Activated CD8-positive, alpha-beta memory T cell treated with anti-CD3 and anti-CD28 coated beads for 48 hours (primary cell): ENCODE data around the gene KIR2DL4.
"Not testable (repeated sequence)": the region's sequence is repeated elsewhere in the genome, so short reads cannot be mapped to it uniquely, and the experiment has no call there.

Source experiments
- DNase-seq, 3 experiments: peaks; one replicate each; pipeline ENCODE4 v3.0.0-alpha.2; 2020; ENCODE audit warnings: low read depth in 2 of 3, low spot score in 2 of 3

KIR2DL4 gene

GRCh38 chr19:54803410-54803809 lies at the start of gene KIR2DL4:
KIR2DL4 (plus strand) TSS chr19:54803610; CDS start chr19:54803652, 42 bp downstream.
- DNase-seq: no peak

- not testable (repeated sequence) for DNase-seq
These were observed 47.0 kb upstream of the KIR2DL4 start for GRCh38 chr19:54756204-54757110.

- not testable (repeated sequence) for DNase-seq
These were observed 44.8 kb upstream of the KIR2DL4 start for GRCh38 chr19:54758577-54758976.

GRCh38 chr19:54764219-54764618 lies 39.2 kb upstream of the KIR2DL4 start:
- not testable (repeated sequence) for DNase-seq

- DNase-seq: not testable (repeated sequence)
These were observed 36.9 kb upstream of the KIR2DL4 start for GRCh38 chr19:54766464-54766863.

GRCh38 chr19:54769646-54770045 lies 33.8 kb upstream of the KIR2DL4 start, which contains the start of gene KIR2DL1:
KIR2DL1 (plus strand) TSS chr19:54769793; CDS start chr19:54769851, 58 bp downstream.
- DNase-seq: not testable (repeated sequence)

- not testable (repeated sequence) for DNase-seq
These were observed 32.9 kb upstream of the KIR2DL4 start for GRCh38 chr19:54770511-54770910.

- DNase-seq: not testable (repeated sequence)
These were observed 32.1 kb upstream of the KIR2DL4 start for GRCh38 chr19:54771018-54771960.

GRCh38 chr19:54772666-54773065 lies 30.7 kb upstream of the KIR2DL4 start:
- not testable (repeated sequence) for DNase-seq

GRCh38 chr19:54775095-54775815 lies 28.2 kb upstream of the KIR2DL4 start:
- DNase-seq: not testable (repeated sequence)

- not testable (repeated sequence) for DNase-seq
These were observed 27.6 kb upstream of the KIR2DL4 start for GRCh38 chr19:54775830-54776229.

- not testable (repeated sequence) for DNase-seq
These were observed 25.6 kb upstream of the KIR2DL4 start for GRCh38 chr19:54777851-54778250.

- DNase-seq: not testable (repeated sequence)
These were observed 24.5 kb upstream of the KIR2DL4 start for GRCh38 chr19:54778896-54779295.

GRCh38 chr19:54782916-54783315 lies 20.5 kb upstream of the KIR2DL4 start:
- DNase-seq: not testable (repeated sequence)

- DNase-seq: not testable (repeated sequence)
These were observed 17.2 kb upstream of the KIR2DL4 start for GRCh38 chr19:54786091-54786723.

- not testable (repeated sequence) for DNase-seq
These were observed 15.3 kb upstream of the KIR2DL4 start for GRCh38 chr19:54788154-54788553.

- DNase-seq: no peak
These were observed 12.7 kb upstream of the KIR2DL4 start for GRCh38 chr19:54790711-54791110.

- no peak for DNase-seq
These were observed 11.9 kb upstream of the KIR2DL4 start for GRCh38 chr19:54791476-54791875.

- no peak for DNase-seq
These were observed 10.6 kb upstream of the KIR2DL4 start for GRCh38 chr19:54792814-54793213.

- DNase-seq: no peak
These were observed 7.7 kb upstream of the KIR2DL4 start for GRCh38 chr19:54795758-54796157.
